ENCODE data around the gene ATP1A4. TPM values are rescaled to one million over a fixed set of nuclear protein-coding genes. Genes with fewer than 3 reads are reported as not detected.

Gene ATP1A4
- total and polyA plus RNA-seq, 7 donors: 0.22 to 3.0 (median 0.27) TPM; not detected in 4

DNA sequence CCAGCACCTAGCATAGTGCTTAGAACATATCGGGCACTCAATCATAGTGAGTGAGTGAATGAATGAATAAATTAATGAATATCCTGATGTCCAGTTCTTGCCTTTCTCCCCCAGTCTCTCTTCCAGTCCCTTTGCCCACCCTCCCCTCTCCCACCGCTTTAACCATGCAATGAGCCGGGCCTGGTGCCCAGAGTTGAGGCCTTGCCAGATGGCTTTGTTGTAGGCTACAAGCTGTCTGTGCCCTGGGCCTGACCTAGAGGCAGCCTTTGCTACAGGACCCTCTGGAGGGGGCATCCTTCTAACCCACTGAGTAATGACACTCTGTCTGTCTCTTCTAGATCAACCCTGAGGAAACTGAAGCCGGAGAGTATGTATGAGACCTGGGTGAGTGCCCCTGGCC lies 45.8 kb downstream of the ATP1A4 start:
- Histone ChIP-seq H3K27ac (no peak overlapping the region), H3K27me3 (no peaks in the 10 kb centered on the region), H3K36me3 (no peaks in the 10 kb centered on the region), H3K4me3 (no peak overlapping the region), H3K4me1 (peaks cover 0 to 15% (median 13%) of the 10 kb centered on the region in 4 donors), H3K9me3 (no peaks in the 10 kb centered on the region)
- WGBS, 2 donors: 96 to 97% methylated on average over 4 of the region's 4 CpGs
- TF ChIP-seq EP300 (IDR thresholded peaks at IDR 0.05) (no peak), POLR2AphosphoS5 (IDR thresholded peaks at IDR 0.05) (no peak), POLR2A (IDR thresholded peaks at IDR 0.05) (no peak)
- TF ChIP-seq, protein P1, sequence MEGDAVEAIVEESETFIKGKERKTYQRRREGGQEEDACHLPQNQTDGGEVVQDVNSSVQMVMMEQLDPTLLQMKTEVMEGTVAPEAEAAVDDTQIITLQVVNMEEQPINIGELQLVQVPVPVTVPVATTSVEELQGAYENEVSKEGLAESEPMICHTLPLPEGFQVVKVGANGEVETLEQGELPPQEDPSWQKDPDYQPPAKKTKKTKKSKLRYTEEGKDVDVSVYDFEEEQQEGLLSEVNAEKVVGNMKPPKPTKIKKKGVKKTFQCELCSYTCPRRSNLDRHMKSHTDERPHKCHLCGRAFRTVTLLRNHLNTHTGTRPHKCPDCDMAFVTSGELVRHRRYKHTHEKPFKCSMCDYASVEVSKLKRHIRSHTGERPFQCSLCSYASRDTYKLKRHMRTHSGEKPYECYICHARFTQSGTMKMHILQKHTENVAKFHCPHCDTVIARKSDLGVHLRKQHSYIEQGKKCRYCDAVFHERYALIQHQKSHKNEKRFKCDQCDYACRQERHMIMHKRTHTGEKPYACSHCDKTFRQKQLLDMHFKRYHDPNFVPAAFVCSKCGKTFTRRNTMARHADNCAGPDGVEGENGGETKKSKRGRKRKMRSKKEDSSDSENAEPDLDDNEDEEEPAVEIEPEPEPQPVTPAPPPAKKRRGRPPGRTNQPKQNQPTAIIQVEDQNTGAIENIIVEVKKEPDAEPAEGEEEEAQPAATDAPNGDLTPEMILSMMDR (IDR thresholded peaks at IDR 0.05): no peak
- intact Hi-C loops (cut with DNase I): no loop called here
- DNase-seq: no peak

DNA sequence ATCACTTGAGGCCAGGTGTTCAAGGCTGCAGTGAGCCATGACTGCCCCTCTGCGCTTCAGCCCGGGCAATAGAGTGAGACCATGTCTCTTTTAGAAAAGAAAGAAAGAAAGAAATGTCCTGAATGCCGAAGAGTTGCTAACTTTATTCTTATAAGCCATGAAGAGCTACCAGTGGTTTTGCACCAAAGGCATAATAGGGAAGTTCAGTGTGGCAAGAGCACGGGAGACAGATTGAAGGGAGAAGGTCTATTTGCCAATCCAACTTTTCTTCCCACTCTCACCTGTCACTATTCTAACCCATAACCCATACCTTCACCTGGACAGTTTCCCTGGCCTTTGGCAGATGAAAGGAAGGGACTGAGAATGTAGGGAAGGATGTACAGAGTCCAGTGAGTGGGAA lies 49.4 kb downstream of the ATP1A4 start:
- TF ChIP-seq, protein P1 (IDR thresholded peaks at IDR 0.05): no peak
- TF ChIP-seq POLR2AphosphoS5 (IDR thresholded peaks at IDR 0.05): no peak
- TF ChIP-seq POLR2A (IDR thresholded peaks at IDR 0.05): no peak
- TF ChIP-seq EP300 (IDR thresholded peaks at IDR 0.05): no peak
- Histone ChIP-seq H3K36me3 (no peaks in the 10 kb centered on the region), H3K4me3 (no peak overlapping the region), H3K27ac (no peak overlapping the region), H3K9me3 (no peaks in the 10 kb centered on the region), H3K27me3 (no peaks in the 10 kb centered on the region), H3K4me1 (peaks cover 0 to 12% (median 6%) of the 10 kb centered on the region in 4 donors)
- no peak for DNase-seq
- WGBS, 2 donors: 89 to 93% methylated on average over 4 of the region's 4 CpGs
- intact Hi-C loops (cut with DNase I): no loop called here

DNA sequence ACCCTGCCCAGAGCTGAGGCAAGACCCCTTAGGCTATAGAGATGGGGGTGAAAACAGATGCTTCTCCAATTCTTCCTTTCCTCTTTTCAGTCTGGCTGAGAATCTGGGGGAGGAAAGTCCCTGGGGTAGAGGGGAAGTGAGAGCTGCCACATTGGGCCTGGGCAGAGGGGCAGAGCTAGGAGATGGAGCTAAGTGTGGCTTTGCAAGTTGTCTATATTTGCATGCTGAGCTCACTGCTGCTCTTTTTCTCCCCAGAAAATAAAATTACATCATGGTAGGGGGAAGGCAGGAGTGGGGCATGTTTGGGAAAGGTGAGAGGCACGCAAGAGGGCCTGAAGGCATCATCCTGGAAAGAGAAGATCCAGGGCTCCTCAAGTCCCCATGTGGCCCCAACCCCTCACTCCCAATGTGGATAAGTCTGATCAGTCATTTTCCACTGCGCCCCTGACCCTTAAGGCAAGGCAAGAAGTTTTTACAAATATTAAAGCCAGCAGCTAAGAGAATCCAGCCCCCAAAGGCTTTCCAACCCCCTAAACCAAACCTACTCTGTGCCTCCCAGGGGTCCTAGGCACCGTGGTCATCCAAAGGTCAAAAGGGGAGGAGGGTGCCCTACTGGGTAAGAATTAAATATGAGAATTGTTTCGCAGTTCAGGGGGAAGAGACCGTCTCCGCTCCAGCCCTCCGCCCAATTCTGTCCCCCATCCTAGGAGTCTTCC lies 53.3 kb downstream of the ATP1A4 start:
- no peaks in the 10 kb centered on the region for H3K36me3 ChIP-seq
- H3K9me3 ChIP-seq: no peaks in the 10 kb centered on the region
- DNase-seq: no peak
- H3K4me3 ChIP-seq: peak overlapping the region; percentile 80 to 95 (median 90)
- peaks cover 0 to 51% (median 44%) of the 10 kb centered on the region in 4 donors for H3K4me1 ChIP-seq
- intact Hi-C loops (cut with DNase I): loop anchor here (5.0 kb wide), 2 partner anchors 87 to 138 kb away; partner anchors contain the start of genes ATP1A2, COPA and NCSTN
- TF ChIP-seq POLR2A (IDR thresholded peaks at IDR 0.05): no peak
- TF ChIP-seq POLR2AphosphoS5 (IDR thresholded peaks at IDR 0.05): no peak
- TF ChIP-seq, protein P1 (IDR thresholded peaks at IDR 0.05): no peak
- no peak for TF ChIP-seq EP300 (IDR thresholded peaks at IDR 0.05)
- 27 to 29% methylated on average over 7 of the region's 7 CpGs for WGBS, 2 donors
- H3K27ac ChIP-seq: peak overlapping the region; percentile 93 to 99 (median 96)
- H3K27me3 ChIP-seq: no peaks in the 10 kb centered on the region

DNA sequence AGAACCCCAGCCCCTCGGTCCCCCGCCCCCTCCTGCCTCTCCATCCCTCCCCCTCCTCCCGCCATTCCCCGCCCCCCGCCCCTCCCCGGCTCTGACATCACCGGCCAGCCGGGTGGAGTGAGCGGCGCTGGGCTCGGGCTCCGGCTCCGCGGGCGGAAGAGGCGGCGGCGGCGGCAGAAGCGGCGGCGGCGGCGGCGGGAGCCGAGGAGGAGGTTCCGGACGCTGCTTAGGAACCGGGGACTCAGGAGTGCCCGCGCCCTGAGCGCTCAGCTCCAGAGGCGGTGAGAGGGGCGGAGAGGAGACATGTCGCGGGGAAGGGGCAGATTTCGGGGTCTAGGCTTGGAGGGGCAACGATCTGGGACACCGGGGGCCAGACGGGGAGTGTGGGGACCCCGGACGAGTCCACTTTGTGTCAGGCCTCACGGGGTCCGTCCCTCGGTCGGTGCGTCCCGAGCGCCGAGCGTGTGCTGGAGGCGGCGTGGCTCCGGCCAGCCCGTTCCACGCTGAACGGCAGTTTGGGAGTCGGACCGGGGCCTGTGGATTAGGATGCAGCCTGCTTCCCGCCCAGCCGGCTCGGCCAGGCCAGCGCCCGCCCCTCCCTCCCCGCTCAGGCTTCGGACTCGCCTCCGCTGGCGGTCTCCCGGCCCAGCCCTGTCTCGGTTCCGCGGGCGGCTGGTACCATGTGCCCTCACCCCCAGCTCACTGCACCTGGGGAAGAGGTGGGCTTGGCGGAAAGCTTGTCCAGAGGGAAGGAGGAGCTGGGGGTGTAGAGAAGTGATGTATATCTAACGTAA lies 54.0 kb downstream of the ATP1A4 start, which contains the start of gene PEA15:
TSS of gene PEA15 (plus strand) at position 143 of the 794 bp plus-strand sequence. CDS start 6,161 bp downstream, outside the sequence.
- H3K4me1 ChIP-seq: peaks cover 0 to 58% (median 52%) of the 10 kb centered on the region in 4 donors
- H3K9me3 ChIP-seq: no peaks in the 10 kb centered on the region
- H3K27me3 ChIP-seq: no peaks in the 10 kb centered on the region
- 0 to 1% methylated on average over 76 of the region's 76 CpGs for WGBS, 2 donors
- H3K27ac ChIP-seq: peak within 1 kb of the TSS; percentile 93 to 99 (median 96)
- no peak for TF ChIP-seq EP300 (IDR thresholded peaks at IDR 0.05)
- peak; percentile 65 to 82 (median 76) for TF ChIP-seq POLR2AphosphoS5 (IDR thresholded peaks at IDR 0.05)
- TF ChIP-seq, protein P1 (IDR thresholded peaks at IDR 0.05): no peak
- peak in 1 of 2 donors; percentile 57 for TF ChIP-seq POLR2A (IDR thresholded peaks at IDR 0.05)
- peak; percentile 88 for DNase-seq
- H3K4me3 ChIP-seq: peak within 1 kb of the TSS; percentile 80 to 95 (median 90)
- intact Hi-C loops (cut with DNase I): loop anchor here (5.0 kb wide), 2 partner anchors 88 to 137 kb away; partner anchors contain the start of genes ATP1A2, COPA and NCSTN
- H3K36me3 ChIP-seq: no peaks in the 10 kb centered on the region

Data from sigmoid colon (tissue), 7 donors.